ENCODE results near the gene NFKBIZ. TPM values are rescaled to one million over a fixed set of nuclear protein-coding genes. Genes with fewer than 3 reads are reported as not detected.

The NFKBIZ gene
- total RNA-seq, 1 donor from 2014 or later = 76.4 TPM

GRCh38 chr3:101828276-101828675, 21.0 kb upstream of the NFKBIZ start:
- no peak for DNase-seq (ENCODE audit: low read depth)
- H3K36me3 ChIP-seq (ENCODE audit: control insufficient read depth, insufficient read depth, low read length) = no peaks in the 10 kb centered on the region
- no peak for TF ChIP-seq CTCF (IDR thresholded peaks at IDR 0.05; ENCODE audit: insufficient read depth, low read length, poor library complexity, severe bottlenecking)
- peak overlapping the region; percentile 62 for H3K4me3 ChIP-seq (ENCODE audit: low read depth, low read length)
- H3K27me3 ChIP-seq (ENCODE audit: control insufficient read depth, insufficient read depth, low read length) = no peaks in the 10 kb centered on the region

- H3K36me3 ChIP-seq (ENCODE audit: control insufficient read depth, insufficient read depth, low read length) = no peaks in the 10 kb centered on the region
- no peak for DNase-seq (ENCODE audit: low read depth)
- TF ChIP-seq CTCF (IDR thresholded peaks at IDR 0.05; ENCODE audit: insufficient read depth, low read length, poor library complexity, severe bottlenecking) = no peak
Observed at GRCh38 chr3:101828691-101829436, 20.4 kb upstream of the NFKBIZ start.

GRCh38 chr3:101829437-101829830, 19.9 kb upstream of the NFKBIZ start:
- no peak for DNase-seq (ENCODE audit: low read depth)
- TF ChIP-seq CTCF (IDR thresholded peaks at IDR 0.05; ENCODE audit: insufficient read depth, low read length, poor library complexity, severe bottlenecking) = no peak
- no peaks in the 10 kb centered on the region for H3K27me3 ChIP-seq (ENCODE audit: control insufficient read depth, insufficient read depth, low read length)
- peak overlapping the region; percentile 62 for H3K4me3 ChIP-seq (ENCODE audit: low read depth, low read length)
- H3K36me3 ChIP-seq (ENCODE audit: control insufficient read depth, insufficient read depth, low read length) = no peaks in the 10 kb centered on the region

More at GRCh38 chr3:101828691-101829436, 20.4 kb upstream of the NFKBIZ start:
- H3K27me3 ChIP-seq (ENCODE audit: control insufficient read depth, insufficient read depth, low read length) = no peaks in the 10 kb centered on the region
- peak overlapping the region; percentile 62 for H3K4me3 ChIP-seq (ENCODE audit: low read depth, low read length)

DNA sequence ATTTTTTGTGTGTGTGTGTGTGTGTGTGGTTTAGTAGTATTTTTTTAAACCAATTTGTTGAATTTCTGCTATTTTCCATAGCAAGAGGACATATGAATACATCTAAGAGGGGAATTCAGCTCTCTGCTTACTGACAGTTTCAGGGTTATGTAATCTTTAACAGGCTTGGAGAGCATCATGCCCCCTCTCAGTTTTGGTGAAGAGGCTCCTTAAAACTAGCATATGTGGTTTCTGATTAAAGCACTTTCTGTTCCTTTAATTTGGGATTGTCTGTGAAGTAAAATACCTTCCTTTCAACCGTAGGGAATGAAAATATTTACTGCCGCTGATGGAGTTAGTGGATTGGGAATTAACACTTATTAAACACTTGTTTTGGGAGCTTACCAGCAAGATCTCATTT, 19.4 kb upstream of the NFKBIZ start:
- Histone ChIP-seq H3K4me3 (ENCODE audit: low read depth, low read length) (peak overlapping the region; percentile 17), H3K27me3 (ENCODE audit: control insufficient read depth, insufficient read depth, low read length) (no peaks in the 10 kb centered on the region), H3K36me3 (ENCODE audit: control insufficient read depth, insufficient read depth, low read length) (no peaks in the 10 kb centered on the region)
- no peak for TF ChIP-seq CTCF (IDR thresholded peaks at IDR 0.05; ENCODE audit: insufficient read depth, low read length, poor library complexity, severe bottlenecking)
- DNase-seq (ENCODE audit: low read depth) = no peak

DNA sequence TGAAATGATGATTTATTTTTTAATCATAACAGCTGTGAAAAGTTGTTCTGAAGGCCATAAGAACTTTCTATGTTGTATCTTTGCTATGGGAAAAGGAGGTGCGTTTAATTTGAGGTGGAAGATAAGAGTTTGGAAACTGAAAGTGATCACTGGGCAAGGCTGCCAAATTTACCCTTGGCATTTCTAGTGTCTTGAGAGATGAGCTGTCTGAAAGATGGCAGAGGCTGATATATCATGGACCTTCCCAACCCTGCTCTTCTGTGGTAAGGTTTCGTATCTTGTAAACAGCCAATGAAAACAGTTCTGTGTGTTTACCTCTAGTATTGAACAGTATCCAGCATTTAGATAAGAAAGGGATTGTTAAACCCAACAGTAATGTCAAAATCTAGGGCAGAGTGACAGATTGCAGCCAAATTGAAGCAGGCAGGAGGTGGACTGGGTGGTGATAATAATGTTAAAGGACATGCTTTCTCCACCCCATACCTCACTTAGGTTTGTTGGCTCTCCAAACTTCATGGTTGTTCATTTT, 15.8 kb upstream of the NFKBIZ start:
- Histone ChIP-seq H3K27me3 (ENCODE audit: control insufficient read depth, insufficient read depth, low read length) (no peaks in the 10 kb centered on the region), H3K4me3 (ENCODE audit: low read depth, low read length) (no peak overlapping the region), H3K36me3 (ENCODE audit: control insufficient read depth, insufficient read depth, low read length) (no peaks in the 10 kb centered on the region)
- TF ChIP-seq CTCF (IDR thresholded peaks at IDR 0.05; ENCODE audit: insufficient read depth, low read length, poor library complexity, severe bottlenecking) = no peak
- no peak for DNase-seq (ENCODE audit: low read depth)

DNA sequence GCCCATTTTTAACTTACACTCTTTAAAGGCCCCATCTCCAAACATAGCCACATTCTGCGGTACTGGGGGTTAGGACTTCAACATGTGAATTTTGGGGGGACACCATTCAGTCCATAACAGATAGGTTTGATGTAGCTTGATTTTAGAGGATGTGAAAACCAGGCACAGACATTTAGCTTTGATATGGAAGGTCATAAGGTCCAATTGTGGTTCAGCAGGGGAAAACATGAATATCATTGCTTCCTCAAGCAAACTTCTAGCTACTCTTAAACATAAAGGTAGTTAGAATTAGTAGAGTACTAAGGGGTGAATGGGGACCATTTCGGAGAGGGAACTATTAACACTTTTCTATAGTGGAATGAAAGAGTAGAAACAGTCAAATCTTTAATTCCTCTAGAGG, 13.6 kb upstream of the NFKBIZ start:
- DNase-seq (ENCODE audit: low read depth) = no peak
- no peaks in the 10 kb centered on the region for H3K27me3 ChIP-seq (ENCODE audit: control insufficient read depth, insufficient read depth, low read length)

More for the DNA sequence above, 13.6 kb upstream of the NFKBIZ start:
- Histone ChIP-seq H3K4me3 (ENCODE audit: low read depth, low read length) (no peak overlapping the region), H3K36me3 (ENCODE audit: control insufficient read depth, insufficient read depth, low read length) (no peaks in the 10 kb centered on the region)
- TF ChIP-seq CTCF (IDR thresholded peaks at IDR 0.05; ENCODE audit: insufficient read depth, low read length, poor library complexity, severe bottlenecking) = no peak
